Gastroesophageal sphincter (tissue), 4 donors: ENCODE results near the gene CCNG2. TPM values are rescaled to one million over a fixed set of nuclear protein-coding genes. Genes with fewer than 3 reads are reported as not detected.

ENCODE experiments used
- ATAC-seq: fragments of 150-250 bp; one replicate; pipeline ENCODE4 v1.9.1; 2016; ENCODE audit warnings: mild to moderate bottlenecking, moderate library complexity
- H3K27ac ChIP-seq, 4 donors: fragments of 200-600 bp; sonication (generic) in 3 of 4; 1 replicate in 3 of 4; 2 replicates in 1 of 4; pipeline ENCODE4 v1.5.1; 2016 to 2019
- H3K27me3 ChIP-seq: fragments of 200-600 bp; sonication (generic); one replicate; pipeline ENCODE4 v1.5.1; 2019
- H3K36me3 ChIP-seq, 2 donors: fragments of 200-600 bp; sonication (generic); one replicate each; pipeline ENCODE4 v1.5.1; 2019; ENCODE audit warnings: control low read depth in 1 of 2
- H3K4me1 ChIP-seq, 3 donors: fragments of 200-600 bp; sonication (generic); 1 replicate in 2 of 3; 2 replicates in 1 of 3; pipeline ENCODE4 v1.5.1; 2016 to 2019; ENCODE audit warnings: control low read depth in 2 of 3
- H3K4me3 ChIP-seq, 2 donors: fragments of 200-600 bp; sonication (generic); one replicate each; pipeline ENCODE4 v1.5.1; 2019; ENCODE audit warnings: mild to moderate bottlenecking in 1 of 2, moderate library complexity in 1 of 2
- H3K9me3 ChIP-seq, 3 donors: fragments of 200-600 bp; sonication (generic); one replicate each; pipeline ENCODE4 v1.5.1; 2017 to 2019; ENCODE audit warnings: control low read depth in 2 of 3
- EP300 ChIP-seq: sonication (generic); formaldehyde crosslinking; IDR thresholded peaks from one replicate; pipeline ENCODE4 v1.6.1; 2017; ENCODE audit warnings: antibody characterized with exemption, mild to moderate bottlenecking
- POLR2A ChIP-seq, 2 donors: fragments of 450-650 bp; IDR thresholded peaks; one replicate each; pipeline ENCODE4 v1.6.1; 2017; ENCODE audit warnings: antibody characterized with exemption in 2 of 2, mild to moderate bottlenecking in 2 of 2, moderate library complexity in 1 of 2
- POLR2AphosphoS5 ChIP-seq: sonication (generic); formaldehyde crosslinking; IDR thresholded peaks from one replicate; pipeline ENCODE4 v1.6.1; 2017; ENCODE audit warnings: antibody characterized with exemption
- WGBS, 2 donors: methylation state at CpG; one replicate each; pipeline ENCODE4 v1.1.5; 2018; ENCODE audit warnings: low coverage in 1 of 2; 5-methylcytosine and 5-hydroxymethylcytosine counted together
- total RNA-seq, 4 donors: library from RNA; depleted of rRNA; stranded (reverse); fragments of >200 nt; gene quantifications; one replicate each; pipeline ENCODE4 v1.1.0, GENCODE V29; 2016
- TF ChIP-seq, protein P1 (sequence below), 4 experiments: fragments of 200-600 bp in 2 of 4; fragments of 450-650 bp in 2 of 4; sonication (generic) in 1 of 4; IDR thresholded peaks; one replicate each; pipeline ENCODE4 v1.5.1; 2017 to 2019; ENCODE audit warnings: antibody characterized with exemption in 4 of 4, mild to moderate bottlenecking in 2 of 4, moderate library complexity in 2 of 4

CCNG2 gene
- total RNA-seq, 4 donors from 2014 or later = 19.3 to 27.1 (median 22.4) TPM

GRCh38 chr4:77147079-77147782, 9.8 kb upstream of the CCNG2 start:
- Histone ChIP-seq H3K27ac (no peak overlapping the region), H3K36me3 (no peaks in the 10 kb centered on the region), H3K27me3 (no peaks in the 10 kb centered on the region), H3K9me3 (no peaks in the 10 kb centered on the region), H3K4me1 (no peaks in the 10 kb centered on the region), H3K4me3 (no peak overlapping the region)
- TF ChIP-seq EP300 (no peak), POLR2AphosphoS5 (no peak), POLR2A (IDR thresholded peaks at IDR 0.05) (no peak)
- TF ChIP-seq, protein P1, sequence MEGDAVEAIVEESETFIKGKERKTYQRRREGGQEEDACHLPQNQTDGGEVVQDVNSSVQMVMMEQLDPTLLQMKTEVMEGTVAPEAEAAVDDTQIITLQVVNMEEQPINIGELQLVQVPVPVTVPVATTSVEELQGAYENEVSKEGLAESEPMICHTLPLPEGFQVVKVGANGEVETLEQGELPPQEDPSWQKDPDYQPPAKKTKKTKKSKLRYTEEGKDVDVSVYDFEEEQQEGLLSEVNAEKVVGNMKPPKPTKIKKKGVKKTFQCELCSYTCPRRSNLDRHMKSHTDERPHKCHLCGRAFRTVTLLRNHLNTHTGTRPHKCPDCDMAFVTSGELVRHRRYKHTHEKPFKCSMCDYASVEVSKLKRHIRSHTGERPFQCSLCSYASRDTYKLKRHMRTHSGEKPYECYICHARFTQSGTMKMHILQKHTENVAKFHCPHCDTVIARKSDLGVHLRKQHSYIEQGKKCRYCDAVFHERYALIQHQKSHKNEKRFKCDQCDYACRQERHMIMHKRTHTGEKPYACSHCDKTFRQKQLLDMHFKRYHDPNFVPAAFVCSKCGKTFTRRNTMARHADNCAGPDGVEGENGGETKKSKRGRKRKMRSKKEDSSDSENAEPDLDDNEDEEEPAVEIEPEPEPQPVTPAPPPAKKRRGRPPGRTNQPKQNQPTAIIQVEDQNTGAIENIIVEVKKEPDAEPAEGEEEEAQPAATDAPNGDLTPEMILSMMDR (IDR thresholded peaks at IDR 0.05) = no peak
- no peak for ATAC-seq
- WGBS, 2 donors = 72 to 75% methylated on average over 4 to 5 of the region's 5 CpGs

DNA sequence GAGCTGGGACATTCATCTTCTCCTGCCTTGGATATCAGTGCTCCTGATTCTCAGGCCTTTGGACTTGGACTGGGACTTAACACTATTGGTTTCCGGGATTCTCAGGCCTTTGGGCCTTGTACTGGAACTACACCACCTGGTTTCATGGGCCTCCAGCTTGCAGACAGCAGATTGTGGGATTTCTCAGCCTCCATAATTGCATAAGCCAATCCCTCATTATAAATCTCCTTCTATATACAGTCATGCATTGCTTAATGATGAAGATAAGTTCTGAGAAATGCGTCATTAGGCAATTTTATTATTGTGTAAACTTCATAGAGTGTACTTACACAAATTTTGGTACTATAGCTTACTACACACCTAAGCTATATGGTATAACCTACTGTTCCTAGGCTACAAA, 8.9 kb upstream of the CCNG2 start:
- no peaks in the 10 kb centered on the region for H3K27me3 ChIP-seq
- no peaks in the 10 kb centered on the region for H3K4me1 ChIP-seq
- 91 to 100% methylated on average over 1 to 2 of the region's 2 CpGs for WGBS, 2 donors
- H3K4me3 ChIP-seq = no peak overlapping the region
- no peak for ATAC-seq
- no peak overlapping the region for H3K27ac ChIP-seq
- TF ChIP-seq POLR2A (IDR thresholded peaks at IDR 0.05) = no peak
- TF ChIP-seq, protein P1 (IDR thresholded peaks at IDR 0.05) = no peak
- TF ChIP-seq POLR2AphosphoS5 = no peak
- TF ChIP-seq EP300 = no peak
- no peaks in the 10 kb centered on the region for H3K9me3 ChIP-seq
- H3K36me3 ChIP-seq = no peaks in the 10 kb centered on the region

DNA sequence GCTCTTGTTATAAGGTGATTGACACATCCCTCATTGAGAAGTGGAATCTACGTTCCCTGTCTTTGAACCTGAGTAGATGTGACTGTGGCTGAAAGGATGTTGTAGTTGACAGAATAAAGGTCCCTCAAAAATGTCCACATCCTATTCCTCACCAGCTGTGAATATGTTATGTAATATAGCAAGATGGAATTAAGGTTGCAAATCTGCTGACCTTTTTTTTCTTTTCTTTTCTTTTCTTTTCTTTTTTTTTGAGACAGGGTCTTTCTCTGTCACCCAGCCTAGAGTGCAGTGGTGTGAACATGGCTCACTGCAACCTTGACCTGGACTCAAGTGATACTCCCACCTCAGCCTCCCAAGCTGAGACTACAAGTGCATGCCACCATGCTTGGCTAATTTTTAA, 7.2 kb upstream of the CCNG2 start:
- H3K4me1 ChIP-seq = no peaks in the 10 kb centered on the region
- no peak overlapping the region for H3K4me3 ChIP-seq
- no peak for TF ChIP-seq EP300
- TF ChIP-seq, protein P1 (IDR thresholded peaks at IDR 0.05) = no peak
- TF ChIP-seq POLR2AphosphoS5 = no peak
- no peak for TF ChIP-seq POLR2A (IDR thresholded peaks at IDR 0.05)
- 75 to 89% methylated on average over 1 of the region's 1 CpG for WGBS, 2 donors
- H3K27me3 ChIP-seq = no peaks in the 10 kb centered on the region
- no peak overlapping the region for H3K27ac ChIP-seq
- no peaks in the 10 kb centered on the region for H3K9me3 ChIP-seq
- H3K36me3 ChIP-seq = no peaks in the 10 kb centered on the region
- no peak for ATAC-seq

GRCh38 chr4:77151241-77151640, 5.8 kb upstream of the CCNG2 start:
- H3K4me1 ChIP-seq = peaks cover 0 to 7% (median 0%) of the 10 kb centered on the region in 3 donors
- no peak overlapping the region for H3K27ac ChIP-seq
- H3K27me3 ChIP-seq = no peaks in the 10 kb centered on the region
- no peaks in the 10 kb centered on the region for H3K36me3 ChIP-seq
- ATAC-seq = no peak
- TF ChIP-seq POLR2A (IDR thresholded peaks at IDR 0.05) = no peak
- no peak for TF ChIP-seq EP300
- no peak for TF ChIP-seq POLR2AphosphoS5
- TF ChIP-seq, protein P1 (IDR thresholded peaks at IDR 0.05) = no peak
- 80 to 95% methylated on average over 3 to 6 of the region's 6 CpGs for WGBS, 2 donors
- no peak overlapping the region for H3K4me3 ChIP-seq
- no peaks in the 10 kb centered on the region for H3K9me3 ChIP-seq

DNA sequence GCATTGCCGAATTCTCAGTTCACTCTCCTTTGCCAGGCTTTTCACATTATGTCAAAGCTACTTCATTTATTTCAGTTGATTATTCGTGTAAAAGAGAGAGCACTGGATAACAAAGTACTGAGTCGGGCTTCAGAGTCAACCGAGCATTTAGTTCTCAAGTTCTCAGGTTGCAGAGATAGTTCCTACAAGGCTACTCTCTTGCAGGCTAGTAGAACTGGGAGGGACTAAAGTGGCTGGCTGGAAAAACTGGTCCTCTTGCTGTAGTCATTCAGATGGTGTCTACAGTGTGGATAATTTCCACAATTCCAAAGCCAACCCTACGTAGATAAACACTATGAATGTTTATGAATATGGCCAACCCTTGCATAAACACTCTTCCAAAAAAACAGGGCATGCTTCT, 4.6 kb upstream of the CCNG2 start:
- H3K9me3 ChIP-seq = no peaks in the 10 kb centered on the region
- no peaks in the 10 kb centered on the region for H3K27me3 ChIP-seq
- TF ChIP-seq, protein P1 (IDR thresholded peaks at IDR 0.05) = no peak
- no peak for TF ChIP-seq POLR2A (IDR thresholded peaks at IDR 0.05)
- no peak overlapping the region for H3K27ac ChIP-seq
- no peaks in the 10 kb centered on the region for H3K36me3 ChIP-seq
- WGBS, 2 donors = 56 to 59% methylated on average over 4 to 5 of the region's 5 CpGs
- peaks cover 0 to 8% (median 0%) of the 10 kb centered on the region in 3 donors for H3K4me1 ChIP-seq
- H3K4me3 ChIP-seq = no peak overlapping the region
- no peak for ATAC-seq
